ENCODE data around the gene F8.

The F8 gene

GRCh38 chrX:155022585-155022984 lies at the start of gene F8:
Gene F8 (minus strand): TSS chrX:155022723. CDS start chrX:155022552, 171 bp downstream.
- no peak for DNase-seq

GRCh38 chrX:155071694-155072280 lies 49.3 kb upstream of the F8 start:
- no peak for DNase-seq

GRCh38 chrX:155070975-155071693 lies 48.6 kb upstream of the F8 start, which contains the start of the genes BRCC3, CMC4 and MTCP1:
Gene BRCC3 (plus strand): TSS chrX:155071508. CDS start chrX:155071528, 20 bp downstream.
Gene CMC4 (minus strand): TSS chrX:155071136. CDS start chrX:155064023, 7,113 bp downstream.
Gene MTCP1 (minus strand): TSS chrX:155071136. CDS start chrX:155066010, 5,126 bp downstream.
- peak; percentile 65 for DNase-seq

- DNase-seq = no peak
Observed at GRCh38 chrX:155070663-155070974, 48.1 kb upstream of the F8 start.

- DNase-seq = no peak
Observed at GRCh38 chrX:155070038-155070437, 47.5 kb upstream of the F8 start.

GRCh38 chrX:155069414-155069813 lies 46.9 kb upstream of the F8 start:
- DNase-seq = no peak

GRCh38 chrX:155068165-155068564 lies 45.6 kb upstream of the F8 start:
- no peak for DNase-seq

GRCh38 chrX:155065035-155065734 lies 42.7 kb upstream of the F8 start:
- DNase-seq = no peak

GRCh38 chrX:155061760-155062159 lies 39.2 kb upstream of the F8 start:
- DNase-seq = no peak

GRCh38 chrX:155056877-155057792 lies 34.6 kb upstream of the F8 start:
- DNase-seq = no peak

GRCh38 chrX:155056471-155056870 lies 33.9 kb upstream of the F8 start:
- DNase-seq = no peak

- no peak for DNase-seq
Observed at GRCh38 chrX:155055494-155055893, 33.0 kb upstream of the F8 start.

- no peak for DNase-seq
Observed at GRCh38 chrX:155054255-155054654, 31.7 kb upstream of the F8 start.

- DNase-seq = no peak
Observed at GRCh38 chrX:155053656-155054055, 31.1 kb upstream of the F8 start.

- no peak for DNase-seq
Observed at GRCh38 chrX:155052738-155053498, 30.4 kb upstream of the F8 start.

- no peak for DNase-seq
Observed at GRCh38 chrX:155048977-155049619, 26.6 kb upstream of the F8 start.

GRCh38 chrX:155046811-155047528 lies 24.4 kb upstream of the F8 start:
- DNase-seq = no peak

GRCh38 chrX:155046129-155046810 lies 23.7 kb upstream of the F8 start:
- DNase-seq = no peak

- DNase-seq = no peak
Observed at GRCh38 chrX:155035688-155036087, 13.2 kb upstream of the F8 start.

GRCh38 chrX:155031657-155032056 lies 9.1 kb upstream of the F8 start:
- DNase-seq = no peak

Measured in 8988T (cell line).